Measurements from ENCODE around the gene COL23A1.
"Not testable (repeated sequence)": the region's sequence is repeated elsewhere in the genome, so short reads cannot be mapped to it uniquely, and the experiment has no call there.

COL23A1 gene

DNA sequence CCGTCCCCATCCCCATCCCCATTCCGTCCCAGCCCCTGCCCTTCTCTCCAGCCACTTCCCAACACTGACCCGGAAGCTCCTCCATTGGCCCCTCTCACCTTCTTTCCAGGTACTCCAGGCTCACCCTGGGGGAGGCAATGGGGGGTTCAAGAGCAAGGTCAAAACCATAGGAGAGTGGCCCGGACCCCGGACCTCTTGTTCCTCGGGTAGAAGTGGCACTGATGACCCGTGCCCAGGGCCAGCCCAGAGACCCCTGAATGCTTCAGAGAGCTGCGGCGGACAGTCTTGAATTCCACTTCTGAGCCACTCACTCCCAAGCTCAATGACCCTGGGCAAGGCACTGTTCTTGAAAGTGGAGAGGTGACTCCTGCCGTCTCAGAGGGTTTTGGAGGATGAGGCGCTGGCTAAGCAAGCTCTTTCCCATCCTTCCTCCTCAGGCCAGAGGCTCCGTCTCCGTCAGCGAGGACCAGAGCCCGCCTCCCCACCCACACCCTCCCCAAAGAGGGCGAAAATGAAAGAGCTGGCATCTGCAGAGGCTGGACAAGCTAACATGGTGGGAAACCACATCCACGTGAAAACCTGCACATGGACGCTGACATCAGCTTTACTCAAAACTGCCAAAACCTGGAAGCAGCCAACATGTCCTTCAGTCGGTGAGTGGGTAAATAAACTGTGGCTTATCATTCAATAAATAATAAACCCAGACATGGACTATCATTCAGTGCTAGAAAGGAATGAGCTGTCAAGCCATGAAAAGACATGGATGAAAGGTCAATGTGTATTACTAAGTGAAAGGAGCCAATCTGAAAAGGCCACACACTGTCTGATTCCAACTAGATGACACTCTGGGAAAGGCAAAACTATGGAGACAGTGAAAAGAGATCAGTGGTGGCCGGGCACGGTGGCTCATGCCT, 330.3 kb downstream of the COL23A1 start:
- no peak for TF ChIP-seq CTCF (IDR thresholded peaks at IDR 0.05; ENCODE audit: borderline replicate concordance, control extremely low read depth, extremely low read depth, insufficient read depth, missing control alignments)
- in situ Hi-C loops (cut with MboI; ENCODE audit: low sequenced_read_pairs, unreplicated experiment): no loop called here
- no peak for DNase-seq (ENCODE audit: low spot score)

DNA sequence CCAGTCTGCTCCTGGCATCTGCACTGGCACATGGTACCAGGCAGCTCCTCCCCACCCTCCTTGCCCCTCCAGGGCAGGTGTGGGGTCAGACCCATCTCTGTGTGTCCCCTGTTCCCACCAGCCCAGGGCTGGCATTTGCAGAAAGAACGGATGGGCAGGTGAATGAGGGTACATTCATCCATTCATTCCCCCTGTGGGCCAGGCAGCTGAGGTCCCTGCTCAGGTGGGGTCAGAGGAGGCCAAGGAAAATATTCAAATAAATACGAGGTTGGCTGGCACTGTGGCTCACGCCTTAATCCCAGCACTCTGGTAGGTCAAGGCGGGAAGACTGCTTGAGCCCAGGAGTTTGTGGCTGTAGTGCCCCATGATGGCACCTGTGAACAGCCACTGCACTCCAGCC, 332.5 kb downstream of the COL23A1 start:
- in situ Hi-C loops (cut with MboI; ENCODE audit: low sequenced_read_pairs, unreplicated experiment): no loop called here

DNA sequence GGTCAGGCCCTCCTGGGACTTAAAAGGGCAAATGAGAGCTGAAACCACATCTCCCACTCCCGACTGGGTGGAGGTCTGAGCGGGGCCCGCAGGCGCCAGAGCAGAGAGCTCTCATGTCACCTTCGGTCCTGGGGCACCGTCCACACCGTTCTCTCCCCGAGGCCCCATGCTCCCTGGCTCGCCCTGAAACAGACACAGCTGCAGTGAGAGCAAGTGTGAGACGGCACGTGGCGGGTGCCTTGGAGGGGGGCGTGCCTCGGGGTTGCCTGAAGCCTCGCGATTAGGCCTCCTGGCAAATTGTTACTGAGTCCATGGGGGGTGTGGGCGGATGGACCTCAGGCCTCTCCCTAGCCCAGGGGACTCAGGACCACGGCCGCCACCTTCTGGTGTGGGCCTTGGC, 333.4 kb downstream of the COL23A1 start:
- in situ Hi-C loops (cut with MboI; ENCODE audit: low sequenced_read_pairs, unreplicated experiment): no loop called here
- DNase-seq (ENCODE audit: low spot score): no peak
- no peak for TF ChIP-seq CTCF (IDR thresholded peaks at IDR 0.05; ENCODE audit: borderline replicate concordance, control extremely low read depth, extremely low read depth, insufficient read depth, missing control alignments)

More for the DNA sequence above, 332.5 kb downstream of the COL23A1 start:
- no peak for TF ChIP-seq CTCF (IDR thresholded peaks at IDR 0.05; ENCODE audit: borderline replicate concordance, control extremely low read depth, extremely low read depth, insufficient read depth, missing control alignments)
- no peak for DNase-seq (ENCODE audit: low spot score)

DNA sequence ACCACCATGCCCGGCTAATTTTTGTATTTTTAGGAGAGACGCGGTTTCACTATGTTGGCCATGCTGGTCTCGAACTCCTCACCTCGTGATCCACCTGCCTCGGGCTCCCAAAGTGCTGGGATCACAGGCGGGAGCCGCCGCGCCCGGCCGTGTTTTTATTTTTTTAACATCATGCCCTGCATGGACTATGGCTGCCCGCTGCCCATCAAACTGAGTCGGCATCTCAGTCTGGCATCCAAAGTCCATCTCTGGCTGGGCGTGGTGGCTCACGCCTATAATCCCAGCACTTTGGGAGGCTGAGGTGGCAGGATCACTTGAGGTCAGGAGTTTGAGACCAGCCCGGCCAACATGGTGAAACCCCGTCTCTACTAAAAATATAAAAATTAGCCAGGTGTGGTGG, 336.6 kb downstream of the COL23A1 start:
- DNase-seq (ENCODE audit: low spot score); in situ Hi-C loops (cut with MboI; ENCODE audit: low sequenced_read_pairs, unreplicated experiment): not testable (repeated sequence)

DNA sequence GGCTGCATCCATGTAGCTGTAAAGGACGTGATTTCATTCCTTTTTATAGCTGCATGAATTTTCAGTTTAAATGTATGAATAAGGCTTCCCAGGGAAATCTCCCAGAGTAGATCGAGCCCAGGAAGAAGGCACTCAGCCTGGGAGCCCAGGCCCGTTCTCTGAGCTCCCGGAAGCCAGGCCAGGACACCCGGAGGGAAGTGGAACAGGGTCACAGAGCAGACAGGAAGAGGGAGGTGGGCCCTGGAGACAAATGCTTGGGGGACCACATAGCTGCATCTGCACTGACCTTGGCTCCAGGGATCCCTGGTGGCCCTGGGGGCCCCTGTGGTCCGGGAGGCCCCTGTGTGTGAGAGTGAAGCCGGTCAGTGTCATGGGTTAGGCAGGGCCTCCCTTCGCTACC, 337.9 kb downstream of the COL23A1 start:
- no peak for DNase-seq (ENCODE audit: low spot score)
- in situ Hi-C loops (cut with MboI; ENCODE audit: low sequenced_read_pairs, unreplicated experiment): no loop called here
- no peak for TF ChIP-seq CTCF (IDR thresholded peaks at IDR 0.05; ENCODE audit: borderline replicate concordance, control extremely low read depth, extremely low read depth, insufficient read depth, missing control alignments)

GRCh38 chr5:178250263-178250662, 339.9 kb downstream of the COL23A1 start:
- in situ Hi-C loops (cut with MboI; ENCODE audit: low sequenced_read_pairs, unreplicated experiment): no loop called here
- no peak for DNase-seq (ENCODE audit: low spot score)
- no peak for TF ChIP-seq CTCF (IDR thresholded peaks at IDR 0.05; ENCODE audit: borderline replicate concordance, control extremely low read depth, extremely low read depth, insufficient read depth, missing control alignments)

DNA sequence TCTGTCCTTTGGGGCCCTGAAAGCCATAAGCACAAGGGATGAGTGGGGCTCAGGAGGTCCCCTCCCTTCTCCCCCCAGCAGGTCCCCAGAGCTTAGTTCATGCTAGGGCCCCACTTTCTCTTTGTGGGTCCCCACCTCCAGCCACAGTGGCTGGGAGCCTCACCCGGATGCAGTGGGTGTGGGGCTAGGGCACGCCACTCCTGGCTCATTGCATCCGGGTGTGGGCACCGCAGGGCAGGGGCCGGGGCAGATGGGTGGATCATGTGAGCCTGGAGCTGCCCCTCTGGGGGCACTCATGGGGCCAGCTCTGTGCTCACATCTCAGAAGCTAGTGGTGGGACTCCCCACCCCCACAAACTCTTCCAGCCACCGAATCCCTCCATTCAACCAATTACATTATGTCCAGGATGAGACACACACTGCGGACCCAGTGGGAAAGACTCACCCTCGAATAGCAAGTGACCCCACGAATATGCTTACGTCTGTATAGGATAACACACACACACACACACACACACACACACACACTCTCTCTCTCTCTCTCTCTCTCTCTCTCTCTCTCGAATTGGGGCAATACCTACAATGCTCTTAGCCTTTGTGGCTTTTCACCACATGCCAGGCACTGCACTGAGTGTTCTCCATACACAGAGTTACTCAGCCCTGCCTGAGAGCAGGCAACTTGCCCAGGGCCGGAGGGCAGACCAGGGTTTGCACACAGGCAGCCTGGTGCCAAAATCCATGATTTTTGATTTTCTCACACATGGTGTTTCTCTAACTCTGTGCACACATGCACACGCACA, 340.8 kb downstream of the COL23A1 start:
- DNase-seq (ENCODE audit: low spot score): no peak
- in situ Hi-C loops (cut with MboI; ENCODE audit: low sequenced_read_pairs, unreplicated experiment): no loop called here
- no peak for TF ChIP-seq CTCF (IDR thresholded peaks at IDR 0.05; ENCODE audit: borderline replicate concordance, control extremely low read depth, extremely low read depth, insufficient read depth, missing control alignments)
